Activated CD8-positive, alpha-beta memory T cell treated with anti-CD3 and anti-CD28 coated beads, Interleukin-2, amount 50 U/mL, for 1 hour (primary cell): ENCODE measurements around the gene UIMC1.
"Not testable (repeated sequence)": the region's sequence is repeated elsewhere in the genome, so short reads cannot be mapped to it uniquely, and the experiment has no call there.

Source experiments
- DNase-seq: peaks from one replicate; pipeline ENCODE4 v3.0.0-alpha.2; 2020; ENCODE audit errors: extremely low read depth

The UIMC1 gene

DNA sequence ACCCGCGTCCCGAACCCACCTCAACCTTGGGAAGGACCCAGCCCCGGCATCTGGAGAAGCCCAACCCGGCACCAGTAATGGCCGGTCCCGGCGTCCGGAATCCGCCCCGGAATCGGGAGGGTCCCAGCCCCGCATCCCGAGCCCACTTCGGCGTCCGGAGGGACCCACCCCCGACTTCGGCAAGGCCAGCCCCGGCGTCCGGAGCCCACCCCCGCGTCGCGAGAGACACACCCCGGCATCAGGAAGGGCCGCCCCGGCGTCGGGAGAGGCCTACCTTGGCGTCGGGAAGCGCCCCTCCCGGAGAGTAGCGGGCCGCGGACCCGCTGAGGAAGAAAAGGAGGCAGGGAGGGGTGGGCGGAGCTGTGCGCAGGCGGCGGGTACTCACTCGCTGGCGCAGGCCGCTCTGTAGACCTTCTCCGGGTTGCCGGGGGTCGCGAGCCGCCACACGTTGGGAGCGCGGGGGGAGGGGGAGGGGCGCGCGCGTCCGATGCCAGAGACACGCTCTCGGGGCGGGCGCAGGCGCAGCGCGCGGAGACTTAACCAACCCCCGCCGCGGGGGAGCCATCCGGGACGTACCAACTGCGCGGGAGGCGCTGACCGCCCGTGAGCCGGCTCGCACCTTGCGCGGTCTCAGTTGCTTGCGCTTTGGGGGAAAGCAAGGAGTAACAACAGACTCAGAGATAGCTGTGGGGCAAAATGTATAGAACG lies at the start of gene UIMC1:
UIMC1 (minus strand) TSS at position 515 of the 708 bp plus-strand sequence. CDS start 24,164 bp downstream, outside the sequence.
- peak; percentile 63 for DNase-seq

- DNase-seq = no peak
These were observed 42.7 kb upstream of the UIMC1 start for GRCh38 chr5:177049285-177049684.

- not testable (repeated sequence) for DNase-seq
These were observed 42.0 kb upstream of the UIMC1 start for GRCh38 chr5:177048531-177048930.

DNA sequence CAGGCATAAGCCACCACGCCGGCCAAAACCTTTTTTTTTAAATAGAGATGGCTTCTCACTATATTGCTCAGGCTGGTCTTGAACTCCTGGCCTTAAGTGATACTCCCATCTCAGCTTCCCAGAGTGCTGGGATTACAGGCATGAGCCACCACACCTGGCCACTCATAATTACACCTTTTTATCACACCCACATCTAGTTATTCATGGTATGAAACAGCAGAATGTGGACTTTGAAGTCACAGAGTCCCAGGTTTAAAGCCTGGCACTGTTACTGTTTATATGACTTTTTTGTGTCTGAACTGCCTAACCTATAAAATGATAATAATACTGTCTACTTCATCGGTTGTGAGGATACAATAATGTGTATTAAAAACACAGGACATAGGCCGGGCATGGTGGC lies 39.1 kb upstream of the UIMC1 start:
- no peak for DNase-seq

DNA sequence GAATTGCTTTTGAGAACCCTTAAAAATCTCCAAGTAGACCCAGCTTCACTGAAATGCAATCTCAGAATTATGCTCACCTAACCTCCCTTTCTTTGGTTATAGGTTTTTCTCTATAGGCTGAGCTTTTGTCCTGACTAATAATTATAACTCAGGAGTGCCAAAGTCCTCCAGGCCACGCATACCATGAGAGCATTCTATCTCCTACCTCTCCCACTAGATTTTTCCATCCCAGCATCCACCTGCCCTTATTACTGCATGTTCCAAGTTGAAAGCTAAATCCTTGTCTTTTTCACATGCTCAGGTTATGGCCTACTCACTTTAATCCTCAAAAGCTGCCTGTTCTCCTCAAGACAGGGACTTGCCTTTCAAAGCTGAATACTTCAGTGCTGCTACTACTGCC lies 38.1 kb upstream of the UIMC1 start:
- no peak for DNase-seq

DNA sequence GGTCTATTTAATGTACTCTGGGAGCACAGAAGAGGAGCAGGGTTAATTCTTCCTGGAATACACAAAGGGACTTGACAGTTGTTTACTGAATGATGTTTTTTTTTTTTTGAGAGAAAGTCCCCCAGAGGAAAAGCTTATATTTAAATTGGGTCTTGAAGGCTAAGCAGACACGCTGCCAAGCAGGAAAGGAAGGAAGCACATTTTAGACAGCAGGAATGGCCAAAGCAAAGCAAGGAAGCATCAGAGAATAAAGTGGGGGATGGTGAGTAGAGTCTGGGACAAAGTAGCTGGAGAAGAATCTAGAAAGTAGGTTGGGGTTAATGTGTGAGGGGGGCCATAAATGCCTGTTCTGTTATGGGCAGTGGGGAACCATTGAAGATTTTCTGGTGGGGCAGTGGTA lies 37.4 kb upstream of the UIMC1 start:
- DNase-seq = no peak

DNA sequence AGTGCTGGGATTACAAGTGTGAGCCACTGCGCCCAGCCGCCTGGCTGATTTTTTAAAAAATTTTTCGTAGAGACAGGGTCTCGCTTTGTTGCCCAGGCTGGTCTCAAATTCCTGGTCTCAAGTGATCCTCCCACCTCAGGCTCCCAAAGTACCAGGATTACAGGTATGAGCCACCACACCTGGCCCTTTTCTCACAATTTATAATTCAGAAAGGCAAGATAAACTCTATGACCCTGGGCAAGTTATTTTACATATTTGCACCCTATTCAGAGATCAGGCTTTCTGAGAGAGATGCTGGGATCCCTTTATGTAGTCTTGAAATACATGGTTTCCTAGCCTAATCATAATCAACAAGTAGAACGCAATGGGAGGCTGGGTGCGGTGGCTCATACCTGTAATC lies 36.5 kb upstream of the UIMC1 start:
- no peak for DNase-seq

- no peak for DNase-seq
These were observed 35.4 kb upstream of the UIMC1 start for GRCh38 chr5:177041936-177042335.

GRCh38 chr5:177040814-177041420 lies 34.3 kb upstream of the UIMC1 start:
- no peak for DNase-seq

DNA sequence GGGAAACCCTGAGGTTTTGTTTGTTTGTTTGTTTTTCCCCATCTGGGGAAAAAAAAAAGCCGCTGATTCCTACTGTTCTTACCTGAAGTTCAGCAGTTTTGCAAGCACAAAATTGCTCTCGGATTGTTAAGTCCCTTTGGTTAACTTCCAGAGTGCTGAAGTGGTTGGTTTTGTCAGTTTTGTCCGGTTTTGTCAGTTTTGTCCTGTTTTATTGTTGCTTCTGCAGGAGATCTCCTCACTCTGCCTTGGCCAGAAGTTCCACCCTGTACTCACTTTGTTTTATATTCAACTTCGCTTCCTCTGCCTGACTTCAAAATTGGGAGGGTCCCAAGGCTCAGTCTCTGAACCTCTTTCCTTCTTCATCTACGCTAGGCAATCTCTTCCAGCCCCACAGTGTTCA lies 30.3 kb upstream of the UIMC1 start:
- DNase-seq = no peak

DNA sequence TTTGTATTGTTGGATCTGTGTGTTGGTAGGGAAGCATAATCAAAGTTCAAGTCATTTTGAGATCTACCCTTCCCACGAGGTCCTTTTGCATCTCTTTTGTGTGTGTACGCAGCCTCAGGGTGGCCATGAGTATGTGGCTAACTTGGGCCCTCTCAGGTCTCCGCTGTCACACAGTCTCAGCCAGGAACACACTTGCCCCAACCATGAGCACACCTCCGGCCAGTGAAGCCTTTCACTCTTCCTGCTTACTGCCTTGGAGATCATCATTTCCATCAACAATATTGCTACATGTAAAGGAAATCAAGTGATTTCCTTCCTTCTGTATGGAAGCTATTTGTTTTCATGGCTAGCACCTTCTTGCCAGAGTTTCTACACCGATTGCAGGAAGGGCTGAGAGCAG lies 29.9 kb upstream of the UIMC1 start:
- no peak for DNase-seq

DNA sequence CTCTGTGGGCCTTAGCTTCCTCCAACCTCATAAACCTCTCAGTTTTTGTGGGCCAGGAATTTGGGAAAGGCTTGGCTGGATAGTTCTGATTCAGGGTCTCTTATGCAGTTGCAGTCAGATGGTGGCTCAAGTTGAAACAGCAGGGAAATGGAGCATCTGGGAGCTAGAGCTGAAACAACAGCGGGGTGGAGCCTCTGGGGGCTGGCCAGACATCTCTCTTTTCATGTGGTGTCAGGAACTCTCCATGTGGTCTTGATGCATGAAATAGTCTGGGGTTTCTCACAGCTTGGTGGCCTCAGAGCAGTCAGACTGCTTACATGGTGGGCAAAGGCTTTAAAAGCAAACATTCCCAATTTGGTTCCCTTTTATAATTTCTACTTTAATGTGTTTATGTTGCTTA lies 29.4 kb upstream of the UIMC1 start:
- DNase-seq = no peak

DNA sequence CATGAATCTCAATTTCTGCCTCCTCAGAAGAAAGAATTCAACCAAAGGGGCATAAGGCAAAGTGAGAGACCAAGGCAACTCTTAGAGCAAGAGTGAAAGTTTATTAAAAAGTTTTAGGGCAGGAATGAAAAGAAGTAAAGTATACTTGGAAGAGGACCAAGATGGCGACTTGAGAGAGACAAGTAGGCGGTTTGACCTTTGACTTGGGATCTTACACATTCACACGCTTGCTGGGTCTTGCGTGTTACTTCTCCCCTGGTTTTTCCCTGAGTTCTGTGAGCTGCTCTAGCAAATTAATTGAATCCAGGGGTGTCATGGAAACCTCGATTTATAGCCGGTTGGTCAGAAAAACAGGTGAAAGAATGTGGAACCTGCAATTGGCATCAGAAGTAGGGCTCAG lies 22.9 kb upstream of the UIMC1 start:
- DNase-seq = no peak

GRCh38 chr5:177027665-177028064 lies 21.1 kb upstream of the UIMC1 start:
- DNase-seq = no peak

GRCh38 chr5:177025101-177025601 lies 18.6 kb upstream of the UIMC1 start:
- no peak for DNase-seq

DNA sequence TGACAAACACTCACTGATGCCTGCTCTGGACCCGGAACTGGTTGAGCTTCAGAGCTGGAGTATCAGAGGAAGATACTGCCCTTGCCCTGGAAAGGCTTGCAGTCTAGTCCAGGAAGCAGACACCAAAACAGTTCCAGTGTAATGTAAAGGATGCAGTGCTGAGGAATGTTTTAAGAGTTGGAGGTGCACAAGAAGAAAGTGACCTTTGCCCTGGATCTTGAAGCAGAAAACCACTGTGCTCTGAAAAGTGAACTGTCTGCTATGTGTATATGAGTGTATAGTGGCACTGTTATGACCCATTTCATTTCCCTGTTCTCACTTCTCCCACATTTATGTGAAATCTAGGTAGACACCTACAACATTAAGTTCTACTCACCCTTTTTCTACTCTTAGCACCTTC lies 18.0 kb upstream of the UIMC1 start:
- DNase-seq = no peak

GRCh38 chr5:177023303-177023664 lies 16.7 kb upstream of the UIMC1 start:
- DNase-seq = no peak

DNA sequence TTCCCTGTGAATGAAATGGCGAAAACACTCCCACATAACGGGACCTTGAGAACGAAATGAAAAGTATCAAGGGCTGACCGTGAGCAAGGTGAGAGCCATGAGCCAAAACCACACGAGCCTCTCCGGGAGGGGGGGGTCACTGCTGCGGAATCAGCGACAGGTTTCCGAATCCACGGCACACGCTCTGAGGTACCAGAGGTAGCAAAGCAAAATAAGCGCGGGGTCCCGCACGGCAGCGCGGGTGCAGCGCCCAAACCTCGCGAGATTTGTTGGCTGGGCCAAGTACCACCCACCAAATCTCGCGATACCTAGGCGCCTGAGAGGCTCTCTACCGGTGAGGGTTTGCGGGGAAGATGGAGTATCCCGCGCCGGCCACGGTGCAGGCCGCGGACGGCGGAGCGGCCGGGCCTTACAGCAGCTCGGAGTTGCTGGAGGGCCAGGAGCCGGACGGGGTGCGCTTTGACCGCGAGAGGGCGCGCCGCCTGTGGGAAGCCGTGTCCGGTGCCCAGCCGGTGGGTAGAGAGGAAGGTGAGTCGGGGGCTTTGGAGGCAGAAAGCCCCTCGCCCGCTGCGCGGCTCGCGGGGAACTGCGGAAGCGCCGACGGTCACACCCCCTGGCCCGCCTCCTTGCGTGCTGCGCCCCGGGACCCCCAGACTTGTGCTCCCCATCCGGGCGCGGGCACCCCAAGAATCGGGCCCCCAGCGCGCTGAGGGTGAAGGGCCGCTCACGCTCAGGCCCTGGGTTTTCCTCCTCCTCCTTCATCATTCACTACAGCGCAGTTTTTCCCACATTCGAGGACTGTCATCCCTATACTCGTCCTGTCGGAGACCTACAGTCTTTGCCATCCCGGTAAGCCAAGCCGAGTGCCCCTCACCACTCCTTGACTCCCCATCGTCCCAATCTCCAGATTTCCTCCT lies 16.1 kb upstream of the UIMC1 start, which contains the start of gene ZNF346:
ZNF346 (plus strand) TSS at position 311 of the 917 bp plus-strand sequence; CDS start at position 354, 43 bp downstream.
- DNase-seq = peak; percentile 93

GRCh38 chr5:177020033-177020432 lies 13.5 kb upstream of the UIMC1 start:
- DNase-seq = no peak

DNA sequence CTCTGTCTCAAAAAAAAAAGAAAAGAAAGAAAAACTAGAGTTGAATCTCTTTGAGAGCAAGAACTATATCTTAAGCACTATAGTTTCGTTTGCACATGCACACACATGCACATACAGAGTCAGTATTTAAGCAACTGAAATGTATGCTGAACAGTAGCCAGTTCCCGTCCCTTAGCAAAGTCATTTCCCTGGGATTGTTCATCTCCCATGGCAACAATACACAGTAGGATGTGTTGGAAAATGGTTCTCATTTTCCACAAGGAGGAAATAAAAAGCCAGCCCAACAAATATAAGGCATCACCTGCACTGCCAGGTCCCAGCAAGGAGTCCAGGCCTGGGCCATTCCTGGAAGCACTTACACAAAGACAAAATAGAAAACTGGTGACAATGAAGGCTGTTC lies 11.8 kb upstream of the UIMC1 start:
- no peak for DNase-seq

GRCh38 chr5:177015156-177015555 lies 8.6 kb upstream of the UIMC1 start:
- no peak for DNase-seq

- DNase-seq = no peak
These were observed 3.6 kb upstream of the UIMC1 start for GRCh38 chr5:177010153-177010552.
